GM19025 (cell line): ENCODE data around the gene LANCL3.
"Not testable (repeated sequence)": the region's sequence is repeated elsewhere in the genome, so short reads cannot be mapped to it uniquely, and the experiment has no call there.

ENCODE experiments used
- ATAC-seq: cut with Tn5 transposase; IDR thresholded peaks from one replicate; pipeline ENCODE4 v1.9.1; 2021; ENCODE audit warnings: mild to moderate bottlenecking, low read depth, moderate library complexity; ENCODE audit not compliant: unreplicated experiment

LANCL3 gene

GRCh38 chrX:37609727-37610126 lies 38.3 kb downstream of the LANCL3 start:
- ATAC-seq: no peak

- no peak for ATAC-seq
These were observed 42.5 kb downstream of the LANCL3 start for GRCh38 chrX:37613933-37614332.

DNA sequence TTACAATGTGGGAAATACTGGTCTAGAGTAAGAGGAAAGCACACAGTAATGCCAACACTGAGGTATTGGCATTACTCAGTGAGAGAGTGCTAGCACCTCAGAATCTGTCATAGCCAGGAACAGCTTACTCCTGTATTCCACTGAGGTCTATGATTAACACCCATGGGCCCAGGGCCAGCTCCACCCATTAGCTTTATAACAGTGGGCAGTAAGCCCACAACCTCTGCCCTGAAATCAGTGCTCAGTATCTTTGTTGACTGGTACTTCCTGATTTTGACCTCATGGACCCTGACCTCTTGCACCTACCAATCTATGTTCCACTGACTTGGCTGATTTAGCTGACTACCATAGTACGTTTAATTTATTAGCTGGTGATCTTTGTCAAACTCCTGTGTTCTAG lies 56.1 kb downstream of the LANCL3 start:
- ATAC-seq: no peak

- ATAC-seq: no peak
These were observed 66.6 kb downstream of the LANCL3 start for GRCh38 chrX:37638047-37638446.

GRCh38 chrX:37640142-37640541 lies 68.7 kb downstream of the LANCL3 start:
- no peak for ATAC-seq

DNA sequence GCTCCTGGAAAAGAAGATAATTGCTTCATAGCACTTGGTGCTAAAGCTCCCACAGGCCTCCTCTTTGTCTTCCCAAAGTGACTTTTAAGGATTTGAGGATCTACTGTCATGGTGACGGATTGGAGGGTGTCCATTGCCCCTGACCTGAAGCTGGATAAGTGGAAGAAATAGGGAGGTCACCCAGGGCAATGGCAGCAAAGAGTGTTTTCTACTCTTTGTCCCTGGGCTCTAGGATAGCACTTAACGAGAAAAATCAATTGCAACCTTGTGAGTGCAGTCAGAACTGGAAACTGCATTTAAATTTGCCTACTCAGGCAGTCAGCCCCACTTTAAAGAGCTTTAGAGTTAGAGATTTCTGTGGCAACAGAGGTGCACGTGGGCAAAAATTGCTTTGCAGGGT lies 70.4 kb downstream of the LANCL3 start:
- no peak for ATAC-seq

DNA sequence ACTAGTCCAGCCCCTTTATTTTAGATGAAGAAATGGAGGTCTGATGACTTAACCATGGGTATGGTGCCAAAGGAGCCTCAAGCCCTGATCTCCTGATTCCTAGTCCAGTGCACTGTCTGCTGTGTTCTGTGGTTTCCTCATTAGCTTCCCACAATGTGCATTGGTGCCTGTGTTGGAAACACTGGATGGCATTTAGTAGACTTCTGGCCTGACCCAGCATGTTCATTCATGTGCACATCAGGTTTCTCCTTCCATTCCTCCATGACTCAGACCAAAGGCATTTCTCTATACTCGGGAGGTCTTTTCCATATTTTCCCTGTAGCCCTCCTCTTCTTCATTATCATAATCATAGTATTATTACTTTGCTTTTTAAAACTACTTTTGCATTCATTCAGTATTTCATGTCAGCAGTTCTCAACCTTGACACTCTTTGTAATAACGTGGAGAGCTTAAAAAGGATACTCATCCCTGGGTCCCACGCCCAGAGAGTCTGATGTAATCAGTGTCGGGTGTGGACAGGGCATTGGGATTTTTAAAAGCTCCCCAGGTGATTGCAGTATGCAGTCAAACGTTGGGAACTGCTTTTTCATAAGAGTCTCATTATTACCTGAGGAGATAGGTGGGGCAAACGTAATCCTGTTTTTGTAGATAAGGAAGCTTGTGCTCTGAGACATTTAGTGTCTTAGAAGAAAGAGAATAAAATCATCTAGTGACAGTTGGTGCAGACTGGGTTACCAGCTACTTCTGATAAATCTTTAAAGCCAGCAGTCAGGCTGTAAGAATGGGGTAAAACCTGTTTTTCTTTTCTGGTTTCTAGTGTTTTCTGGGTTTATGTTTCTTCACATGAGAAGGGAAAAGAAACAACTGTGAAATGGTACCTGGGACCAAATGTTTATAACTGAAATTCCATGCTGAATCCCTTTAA lies 73.2 kb downstream of the LANCL3 start:
- no peak for ATAC-seq

- ATAC-seq: no peak
These were observed 74.8 kb downstream of the LANCL3 start for GRCh38 chrX:37646254-37646653.

GRCh38 chrX:37650879-37651278 lies 79.4 kb downstream of the LANCL3 start:
- ATAC-seq: not testable (repeated sequence)

DNA sequence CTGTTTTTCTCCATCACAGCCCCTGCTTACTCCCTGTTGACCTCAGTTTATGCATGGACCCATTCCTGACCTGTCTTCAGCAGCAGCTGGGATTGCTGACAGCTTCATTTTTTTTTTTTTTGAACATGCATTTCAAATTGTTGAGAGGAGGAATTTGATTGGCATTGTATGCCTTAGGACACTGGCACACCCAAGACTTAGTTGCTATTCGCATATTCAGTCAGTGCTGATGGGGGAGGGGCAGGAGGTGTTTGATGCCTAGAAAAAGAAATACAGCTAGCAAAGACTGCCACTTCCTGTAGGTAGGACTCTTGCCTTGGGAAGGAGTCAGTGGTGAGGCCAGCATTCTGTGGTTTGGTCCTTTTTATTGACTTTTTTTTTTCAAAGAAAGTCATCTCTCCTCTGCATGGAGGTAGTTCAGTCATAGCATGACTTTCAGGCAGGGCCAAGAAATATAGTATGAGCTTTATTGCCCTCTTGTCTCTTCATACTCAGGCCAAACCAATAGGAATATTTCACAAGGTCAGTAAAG lies 80.5 kb downstream of the LANCL3 start:
- ATAC-seq: no peak

- ATAC-seq: no peak
These were observed 81.2 kb downstream of the LANCL3 start for GRCh38 chrX:37652589-37653231.

DNA sequence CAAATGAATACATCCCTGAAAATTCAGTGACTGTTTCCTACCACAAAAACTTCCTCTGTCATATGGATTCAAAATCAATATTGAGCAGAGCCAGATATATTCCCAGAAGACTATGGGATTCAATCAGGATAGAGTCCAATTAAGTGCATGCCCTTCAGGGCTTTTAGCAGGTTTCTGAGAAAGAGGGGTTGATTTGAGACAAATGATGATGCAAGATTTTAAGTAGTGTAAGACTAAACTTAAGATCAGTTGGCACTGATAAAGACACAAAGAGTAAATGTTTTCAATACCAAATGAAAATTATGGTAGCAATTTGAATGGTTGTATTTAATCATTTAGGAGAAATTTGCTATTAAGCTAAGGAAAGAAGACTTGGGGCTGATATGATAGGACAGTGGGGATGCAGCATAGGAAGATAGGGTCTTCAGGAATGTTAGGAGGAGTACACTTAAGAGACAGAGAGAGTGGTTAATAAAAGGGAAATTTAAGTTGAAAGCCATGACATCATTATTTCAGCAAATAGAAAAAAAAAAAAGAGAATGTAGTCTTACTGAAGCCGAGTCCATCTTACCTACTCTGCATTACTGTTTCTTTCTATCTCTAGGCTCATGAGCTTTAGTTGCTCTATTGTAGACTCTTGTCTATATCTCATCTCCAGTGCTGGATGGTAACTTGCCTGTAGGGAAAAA lies 82.1 kb downstream of the LANCL3 start:
- no peak for ATAC-seq

GRCh38 chrX:37658343-37659030 lies 87.0 kb downstream of the LANCL3 start:
- ATAC-seq: no peak

DNA sequence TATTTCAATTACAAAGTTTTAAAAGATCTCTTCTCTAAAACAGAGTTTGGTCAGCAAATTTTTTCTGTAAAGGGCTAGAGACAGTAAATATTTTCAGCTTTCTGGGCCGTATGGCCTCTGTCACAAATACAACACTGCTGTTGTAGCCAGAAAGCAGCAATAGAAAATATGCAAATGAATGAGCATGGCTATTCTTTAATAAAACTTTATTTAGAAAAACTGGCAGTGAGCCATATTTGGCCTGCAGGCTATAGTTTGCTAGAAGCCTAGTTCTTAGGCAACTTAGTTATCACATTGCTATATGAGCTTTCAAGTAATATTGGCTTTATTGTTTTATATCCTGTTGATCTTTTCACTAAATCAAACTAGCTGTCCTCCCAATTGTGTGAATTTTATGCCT lies 87.6 kb downstream of the LANCL3 start:
- ATAC-seq: no peak

- no peak for ATAC-seq
These were observed 90.7 kb downstream of the LANCL3 start for GRCh38 chrX:37662181-37662580.

- ATAC-seq: no peak
These were observed 95.1 kb downstream of the LANCL3 start for GRCh38 chrX:37666516-37666915.

DNA sequence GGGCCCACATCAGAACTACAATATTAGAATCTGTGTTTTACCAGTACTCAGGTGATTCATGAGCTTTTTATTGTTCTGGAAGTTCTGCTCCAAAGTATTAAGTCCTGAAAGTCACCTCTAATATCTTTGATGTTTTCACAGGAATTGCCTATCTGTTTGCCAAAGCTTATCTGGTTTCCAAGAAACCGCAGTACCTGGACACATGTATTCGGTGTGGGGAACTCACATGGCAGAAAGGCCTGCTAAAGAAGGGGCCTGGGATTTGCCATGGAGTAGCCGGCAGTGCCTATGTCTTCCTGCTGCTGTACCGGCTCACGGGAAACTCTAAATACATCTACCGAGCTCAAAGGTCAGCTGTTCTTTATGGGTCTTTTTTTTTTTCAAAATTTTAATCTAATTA lies 95.7 kb downstream of the LANCL3 start:
- ATAC-seq: no peak

- ATAC-seq: no peak
These were observed 101.1 kb downstream of the LANCL3 start for GRCh38 chrX:37672563-37672962.

DNA sequence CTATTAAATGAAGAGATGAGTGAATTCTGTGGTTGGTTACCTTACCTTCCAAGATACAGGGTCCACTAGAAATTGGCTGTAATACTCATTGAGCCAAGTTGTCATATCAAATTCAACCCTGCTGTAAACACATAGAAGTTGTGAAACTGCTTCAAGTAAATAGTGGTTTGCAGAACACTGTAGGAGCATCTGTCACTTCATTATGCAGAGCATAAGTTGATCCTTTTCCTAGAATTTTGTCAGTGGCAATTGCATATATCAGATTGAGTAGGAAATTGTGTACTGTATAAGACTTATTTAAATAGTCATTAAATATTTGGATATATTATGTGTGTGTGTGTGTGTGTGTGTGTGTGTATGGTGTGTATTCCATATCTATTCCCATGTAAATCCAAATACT lies 105.3 kb downstream of the LANCL3 start:
- no peak for ATAC-seq

DNA sequence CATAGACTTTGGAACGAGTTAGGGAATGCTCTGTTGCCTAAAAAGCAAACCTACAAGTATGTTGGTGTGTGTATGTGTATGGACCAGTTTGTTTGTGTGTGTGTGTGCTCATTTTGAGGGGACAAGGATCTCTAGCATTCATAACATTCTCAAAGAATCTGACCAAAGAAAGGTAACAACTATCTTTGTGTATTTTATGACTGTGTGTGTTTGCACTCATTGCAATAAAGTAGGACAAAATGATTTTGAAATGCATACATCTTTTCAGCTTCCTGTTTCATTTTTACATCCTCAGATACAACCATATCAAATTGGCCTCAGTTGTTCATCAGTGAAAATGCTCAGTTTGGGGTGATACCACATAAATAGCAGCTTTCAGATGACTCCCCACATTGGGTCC lies 105.8 kb downstream of the LANCL3 start:
- ATAC-seq: no peak

GRCh38 chrX:37677765-37678164 lies 106.3 kb downstream of the LANCL3 start:
- no peak for ATAC-seq
